ENCODE data around the gene PLPPR1.

PLPPR1 gene

GRCh38 chr9:101350285-101350684 is 321.8 kb downstream of the PLPPR1 start:
- DNase-seq (ENCODE audit: low spot score) = no peak

DNA sequence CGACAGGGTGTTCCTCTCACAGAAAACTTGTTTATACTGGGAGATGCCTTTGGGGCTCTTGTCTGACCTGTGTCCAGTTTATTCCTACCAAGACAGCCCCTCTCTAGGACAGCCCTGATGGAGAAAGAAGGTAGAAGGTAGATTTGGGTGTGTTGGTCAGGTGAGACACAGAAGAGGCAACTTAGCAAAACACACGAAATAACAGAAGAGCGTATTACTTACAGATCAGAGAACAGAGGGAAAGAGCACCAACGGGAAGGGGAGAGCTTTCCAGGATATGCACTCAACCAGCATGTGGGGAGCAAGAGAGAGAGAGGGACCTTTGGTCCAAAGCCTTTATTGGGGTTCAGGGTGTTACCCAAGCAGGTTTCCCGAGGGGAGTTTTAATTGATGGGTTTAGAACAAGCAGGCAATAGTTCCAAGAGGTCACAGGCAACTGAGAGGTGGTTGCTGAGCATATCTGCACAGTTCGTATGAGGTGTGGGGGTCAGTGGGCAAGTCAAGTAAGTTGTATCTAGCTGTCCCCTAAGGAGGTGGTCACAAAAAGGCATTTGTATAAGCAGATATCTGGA is 324.5 kb downstream of the PLPPR1 start:
- DNase-seq (ENCODE audit: low spot score) = no peak

DNA sequence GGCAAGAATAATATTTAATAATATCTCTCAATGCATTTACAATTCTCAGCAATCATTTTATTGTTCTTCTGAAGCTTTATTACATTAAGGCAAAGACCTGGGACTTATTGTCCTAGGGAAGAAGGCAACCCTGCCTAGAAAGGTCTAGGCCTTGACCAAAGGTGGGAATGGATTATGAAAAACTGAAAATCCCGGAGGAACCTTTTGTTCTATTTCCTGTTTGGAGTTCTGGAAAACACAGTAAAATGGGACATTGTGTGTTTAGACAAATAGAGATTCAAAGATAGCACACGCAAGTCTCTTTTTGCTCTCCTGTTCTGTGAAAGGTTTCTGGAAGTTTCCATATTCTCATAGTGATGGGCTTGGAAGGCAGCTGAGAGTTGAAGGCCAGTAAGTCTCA is 325.2 kb downstream of the PLPPR1 start:
- DNase-seq (ENCODE audit: low spot score) = no peak

- DNase-seq (ENCODE audit: low spot score) = no peak
Observed at GRCh38 chr9:101354143-101354764, 325.7 kb downstream of the PLPPR1 start.

GRCh38 chr9:101354765-101355708 is 326.5 kb downstream of the PLPPR1 start:
- DNase-seq (ENCODE audit: low spot score) = no peak

GRCh38 chr9:101356619-101357018 is 328.1 kb downstream of the PLPPR1 start:
- DNase-seq (ENCODE audit: low spot score) = no peak

- DNase-seq (ENCODE audit: low spot score) = no peak
Observed at GRCh38 chr9:101359679-101360078, 331.2 kb downstream of the PLPPR1 start.

GRCh38 chr9:101360647-101361046 is 332.1 kb downstream of the PLPPR1 start:
- DNase-seq (ENCODE audit: low spot score) = no peak

DNA sequence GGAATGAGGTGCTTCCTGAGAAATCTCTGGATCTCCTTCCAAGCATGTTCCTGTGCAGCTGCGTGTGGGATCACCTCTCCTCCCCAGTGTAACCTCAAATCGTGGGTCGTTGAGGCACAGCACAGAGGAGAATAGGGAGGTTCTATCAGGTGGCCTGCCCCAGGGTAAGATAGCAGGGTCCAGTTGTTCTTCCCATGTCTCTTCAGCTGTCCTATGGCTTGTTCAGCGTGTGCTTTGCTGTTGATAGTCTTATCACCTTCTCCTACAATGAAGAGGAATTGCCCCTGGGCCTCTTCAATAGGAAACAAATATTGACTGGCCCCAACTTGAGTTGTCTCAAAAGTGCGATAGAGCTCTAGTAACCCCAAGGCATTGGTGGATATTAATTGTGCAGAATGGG is 333.9 kb downstream of the PLPPR1 start:
- no peak for DNase-seq (ENCODE audit: low spot score)

DNA sequence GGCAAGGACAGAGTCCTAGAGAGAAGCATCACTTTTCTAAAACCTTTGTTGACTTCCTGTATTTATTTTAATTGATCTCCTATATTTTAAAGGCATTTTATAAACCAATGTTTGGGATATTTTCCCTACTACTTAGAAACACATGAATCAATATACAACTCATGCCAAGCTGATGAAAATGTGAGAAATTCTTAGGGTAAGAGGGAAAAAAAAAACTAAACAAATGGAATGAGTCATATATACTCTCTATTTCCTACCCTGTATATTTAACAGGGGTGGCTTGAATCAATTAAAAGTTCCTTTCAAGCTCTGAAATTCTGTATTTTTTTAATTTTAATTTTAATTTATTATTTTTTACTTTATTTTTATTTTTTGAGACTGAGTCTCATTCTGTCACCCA is 336.7 kb downstream of the PLPPR1 start:
- DNase-seq (ENCODE audit: low spot score) = no peak

DNA sequence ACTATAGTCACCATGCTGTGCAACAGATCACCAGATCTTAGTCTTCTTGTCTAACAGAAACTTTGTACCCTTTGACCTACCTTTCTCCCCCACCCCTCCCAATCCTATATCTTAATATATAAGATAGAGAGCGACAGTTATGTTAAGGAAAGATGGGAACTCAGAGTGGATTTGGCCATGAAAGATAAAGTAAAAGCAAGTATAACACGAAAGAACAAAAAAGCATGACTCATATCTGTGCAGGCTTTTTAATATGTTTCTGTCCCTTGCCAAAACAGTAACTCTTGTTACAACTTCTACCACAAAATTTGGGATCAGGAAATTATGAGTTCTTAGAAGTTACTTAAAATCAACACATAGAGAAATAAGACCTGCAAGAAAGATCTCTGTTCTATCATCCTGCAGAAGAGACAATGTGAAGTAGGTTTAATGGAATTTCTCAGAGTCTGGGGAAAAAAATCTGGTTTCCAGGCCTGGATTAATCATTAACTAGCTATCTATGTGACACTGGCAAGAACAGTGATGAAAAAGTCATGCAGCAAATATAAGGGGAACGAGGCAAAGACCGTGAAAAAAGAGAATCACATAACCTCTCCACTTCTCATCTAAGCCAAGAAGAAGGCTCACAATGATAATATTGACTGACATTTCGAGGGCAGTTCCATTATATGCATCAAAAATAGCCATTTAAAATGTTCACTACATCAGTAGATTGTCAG is 337.7 kb downstream of the PLPPR1 start:
- DNase-seq (ENCODE audit: low spot score) = no peak

GRCh38 chr9:101367323-101367722 is 338.8 kb downstream of the PLPPR1 start:
- no peak for DNase-seq (ENCODE audit: low spot score)

- no peak for DNase-seq (ENCODE audit: low spot score)
Observed at GRCh38 chr9:101369286-101369685, 340.8 kb downstream of the PLPPR1 start.

GRCh38 chr9:101369884-101370531 is 341.5 kb downstream of the PLPPR1 start:
- DNase-seq (ENCODE audit: low spot score) = no peak

GRCh38 chr9:101371813-101372212 is 343.3 kb downstream of the PLPPR1 start:
- DNase-seq (ENCODE audit: low spot score) = no peak

GRCh38 chr9:101372327-101373118 is 344.0 kb downstream of the PLPPR1 start:
- DNase-seq (ENCODE audit: low spot score) = no peak
